ENCODE results near the gene GOLGA6L22. TPM values are rescaled to one million over a fixed set of nuclear protein-coding genes. Genes with fewer than 3 reads are reported as not detected.

GOLGA6L22 gene, protein sequence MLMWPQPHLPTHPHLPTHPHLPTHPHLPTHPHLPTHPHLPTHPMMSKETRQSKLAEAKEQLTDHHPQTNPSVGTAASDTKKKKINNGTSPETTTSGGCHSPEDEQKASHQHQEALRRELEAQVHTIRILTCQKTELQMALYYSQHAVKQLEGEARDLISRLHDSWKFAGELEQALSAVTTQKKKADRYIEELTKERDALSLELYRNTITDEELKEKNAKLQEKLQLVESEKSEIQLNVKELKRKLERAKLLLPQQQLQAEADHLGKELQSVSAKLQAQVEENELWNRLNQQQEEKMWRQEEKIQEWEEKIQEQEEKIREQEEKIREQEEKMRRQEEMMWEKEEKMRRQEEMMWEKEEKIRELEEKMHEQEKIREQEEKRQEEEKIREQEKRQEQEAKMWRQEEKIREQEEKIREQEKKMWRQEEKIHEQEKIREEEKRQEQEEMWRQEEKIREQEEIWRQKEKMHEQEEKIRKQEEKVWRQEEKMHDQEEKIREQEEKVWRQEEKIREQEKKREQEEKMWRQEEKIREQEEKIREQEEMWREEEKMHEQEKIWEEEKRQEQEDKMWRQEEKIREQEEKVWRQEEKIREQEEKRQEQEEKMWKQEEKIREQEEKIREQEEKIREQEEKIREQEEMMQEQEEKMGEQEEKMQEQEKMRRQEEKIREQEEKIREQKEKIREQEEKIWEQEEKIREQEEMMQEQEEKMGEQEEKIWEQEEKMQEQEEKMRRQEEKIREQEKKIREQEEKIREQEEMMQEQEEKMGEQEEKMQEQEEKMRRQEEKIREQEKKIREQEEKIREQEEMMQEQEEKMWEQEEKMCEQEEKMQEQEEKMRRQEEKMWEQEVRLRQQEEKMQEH
- not detected in 2 replicates for total RNA-seq

DNA sequence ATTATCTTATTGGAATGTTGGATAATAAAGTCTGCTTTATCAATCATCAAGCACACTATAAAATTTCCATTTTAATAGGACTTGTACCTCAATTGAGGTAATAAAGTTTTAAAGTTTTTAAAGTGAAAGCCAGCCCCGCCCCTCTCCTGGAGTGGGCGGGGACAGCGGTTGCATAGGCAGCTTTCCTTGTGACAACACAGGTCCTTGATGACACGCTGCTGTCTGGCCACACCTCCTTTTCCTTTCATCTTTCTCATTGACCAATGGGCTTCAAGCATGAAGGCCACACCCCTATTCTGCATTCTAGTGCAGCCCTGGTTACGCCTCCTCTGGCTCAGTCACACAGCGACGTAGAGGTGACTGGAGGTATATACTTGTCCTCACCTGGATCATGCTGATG is at the start of gene GOLGA6L22:
Gene GOLGA6L22 (plus strand): TSS at position 301 of the 400 bp plus-strand sequence. CDS start 91 bp downstream, at position 392.

Small RNAs within 50 kb of the gene (small RNA-seq; reads per million reads assigned to genes)
- not detected for gene RN7SL545P

Measured in subcutaneous preadipocyte (primary cell).